Uterus (tissue), 2 donors: ENCODE data around the gene AHNAK.

Experiments
- CTCF ChIP-seq, 4 experiments: fragments of 200-600 bp in 2 of 4; fragments of 450-650 bp in 2 of 4; sonication (generic) in 2 of 4; IDR thresholded peaks; one replicate each; pipeline ENCODE4 v1.5.1; 2016 to 2019; ENCODE audit warnings: antibody characterized with exemption in 4 of 4, mild to moderate bottlenecking in 2 of 4, moderate library complexity in 1 of 4
- POLR2A ChIP-seq, 2 donors: fragments of 450-650 bp; IDR thresholded peaks; one replicate each; pipeline ENCODE4 v1.6.1; 2016; ENCODE audit warnings: antibody characterized with exemption in 2 of 2, mild to moderate bottlenecking in 1 of 2, moderate library complexity in 1 of 2

- TF ChIP-seq POLR2A (IDR thresholded peaks at IDR 0.05) (no peak), CTCF (IDR thresholded peaks at IDR 0.05) (no peak)
Measured at GRCh38 chr11:62498031-62498430, 48.6 kb downstream of the AHNAK start.
